HepG2 (cell line): ENCODE data around the gene MAB21L4. TPM values are rescaled to one million over a fixed set of nuclear protein-coding genes. Genes with fewer than 3 reads are reported as not detected.
A peak's percentile ranks its signal among the peaks of the same experiment; 100 is the strongest.

Source experiments
- ATAC-seq: fragments of 200-7000 bp; cut with Tn5 transposase; 3 replicates; pipeline ENCODE4 v1.9.1; 2020; ENCODE audit warnings: mild to moderate bottlenecking, moderate library complexity
- BruUV-seq: library from RNA; stranded (reverse); fragments of 400-500 nt; replicated peaks from 2 replicates; lab custom pipeline; 2021; lab: Mats Ljungman, UMichigan
- CTCF ChIA-PET: fragments of 300-600 bp; formaldehyde crosslinking; extraction: SDS; loops from one replicate; lab custom pipeline; 2021; ENCODE audit warnings: low total read pairs, inconsistent platforms, low intra/inter-chr PET ratio; lab: Yijun Ruan, JAX
- POLR2A ChIA-PET: fragments of 350-600 bp; sonication (Branson Sonifier 250); formaldehyde crosslinking; loops from one replicate; lab custom pipeline; 2020; ENCODE audit warnings: antibody characterized with exemption, inconsistent platforms; lab: Yijun Ruan, JAX
- DNase-seq: peaks from one replicate; pipeline ENCODE4 v3.0.0-alpha.2; 2015; ENCODE audit warnings: low spot score
- FAIRE-seq: peaks from 3 replicates; lab custom pipeline; 2011; peaks lifted over from hg19 to GRCh38; lab: Jason Lieb, UNC
- H2AFZ ChIP-seq: one replicate; pipeline ENCODE4 v1.6.1; 2011; ENCODE audit warnings: low read length, inconsistent platforms
- H3K27ac ChIP-seq: fragments of 300-600 bp; 3 replicates; pipeline ENCODE4 v1.8.0; 2011; ENCODE audit warnings: mixed run types, mild to moderate bottlenecking, mixed read lengths, low read length, inconsistent platforms; ENCODE audit not compliant: insufficient read depth; ENCODE audit errors: extremely low read length
- H3K27me3 ChIP-seq, 2 experiments: fragments of 200-600 bp in 1 of 2; 2 replicates in 1 of 2; 3 replicates in 1 of 2; pipeline versions ENCODE4 v1.6.0 to v1.8.0; 2011; ENCODE audit warnings: low read length in 2 of 2, mild to moderate bottlenecking in 2 of 2, moderate library complexity in 2 of 2, inconsistent platforms in 1 of 2; ENCODE audit not compliant: insufficient read depth in 2 of 2, control insufficient read depth in 1 of 2
- H3K36me3 ChIP-seq, 2 experiments: fragments of 200-600 bp in 1 of 2; replicated peaks in 1 of 2; 2 replicates in 1 of 2; 3 replicates in 1 of 2; pipeline versions ENCODE4 v1.5.1 to v1.8.0; 2011; ENCODE audit warnings: low read length in 2 of 2, inconsistent platforms in 1 of 2; ENCODE audit not compliant: insufficient read depth in 2 of 2, control insufficient read depth in 1 of 2
- H3K4me1 ChIP-seq: 2 replicates; pipeline ENCODE4 v1.5.1; 2012; ENCODE audit warnings: low read length, inconsistent platforms; ENCODE audit not compliant: insufficient read depth
- H3K4me2 ChIP-seq: 2 replicates; pipeline ENCODE4 v1.6.0; 2011; ENCODE audit warnings: low read depth, low read length, inconsistent platforms
- H3K4me3 ChIP-seq, 3 experiments: fragments of 200-600 bp in 1 of 3; sonication (generic), shearing (Covaris generic) in 1 of 3; replicated peaks in 1 of 3; 2 replicates each; pipeline ENCODE4 v1.5.1; 2011 to 2016; ENCODE audit warnings: low read length in 3 of 3, inconsistent platforms in 2 of 3, low read depth in 2 of 3, mild to moderate bottlenecking in 2 of 3, control low read depth in 1 of 3, mixed read lengths in 1 of 3; ENCODE audit not compliant: insufficient read depth in 1 of 3
- H3K79me2 ChIP-seq: one replicate; pipeline ENCODE4 v1.6.1; 2011; ENCODE audit warnings: low read length, inconsistent platforms; ENCODE audit not compliant: insufficient read depth
- H3K9ac ChIP-seq: 2 replicates; pipeline ENCODE4 v1.6.0; 2011; ENCODE audit warnings: mild to moderate bottlenecking, low read depth, low read length, inconsistent platforms; ENCODE audit not compliant: insufficient read depth
- H3K9me3 ChIP-seq: 2 replicates; pipeline ENCODE4 v1.5.1; 2012; ENCODE audit warnings: mild to moderate bottlenecking, low read length
- H4K20me1 ChIP-seq: 2 replicates; pipeline ENCODE4 v1.6.0; 2011; ENCODE audit warnings: inconsistent platforms, mild to moderate bottlenecking, low read length, moderate library complexity; ENCODE audit not compliant: insufficient read depth
- CAMTA2 ChIP-seq: sonication (generic); formaldehyde crosslinking; IDR thresholded peaks from 2 replicates; pipeline ENCODE4 v1.4.0; 2020; ENCODE audit warnings: mild to moderate bottlenecking, missing genetic modification reagents, borderline replicate concordance
- CREB1 ChIP-seq, 2 experiments: fragments of 450-650 bp in 1 of 2; IDR thresholded peaks; 2 replicates each; pipeline ENCODE4 v1.6.1; 2016 to 2017; ENCODE audit warnings: control low read depth in 1 of 2, mild to moderate bottlenecking in 1 of 2, missing compliant biosample characterization in 1 of 2, missing genetic modification characterization in 1 of 2
- HMGA1 ChIP-seq: sonication (generic); formaldehyde crosslinking; conservative IDR thresholded peaks from 2 replicates; pipeline ENCODE4 v1.4.0; 2020; ENCODE audit warnings: missing genetic modification reagents
- JARID2 ChIP-seq: sonication (generic); formaldehyde crosslinking; IDR thresholded peaks from 2 replicates; pipeline ENCODE4 v1.8.1; 2023; ENCODE audit warnings: missing genetic modification reagents, inconsistent platforms; ENCODE audit not compliant: insufficient replicate concordance
- KMT2B ChIP-seq: IDR thresholded peaks from 2 replicates; pipeline ENCODE4 v1.6.1; 2016; ENCODE audit warnings: missing genetic modification reagents, missing compliant biosample characterization
- LCORL ChIP-seq, 2 experiments: fragments of 450-650 bp in 1 of 2; sonication (generic) in 1 of 2; formaldehyde crosslinking in 1 of 2; IDR thresholded peaks; 2 replicates each; pipeline versions ENCODE4 v1.5.0 to v1.6.1; 2017 to 2020; ENCODE audit warnings: antibody characterized with exemption in 1 of 2, missing genetic modification reagents in 1 of 2
- MBNL3 ChIP-seq: fragments of 250-450 bp; sonication (Bioruptor Pico); conservative IDR thresholded peaks from 2 replicates; pipeline ENCODE4 v1.8.0; 2022; ENCODE audit warnings: mild to moderate bottlenecking, inconsistent platforms
- NCOA5 ChIP-seq: sonication (generic); formaldehyde crosslinking; IDR thresholded peaks from 2 replicates; pipeline ENCODE4 v1.4.0; 2020; ENCODE audit warnings: missing genetic modification reagents
- PTBP1 ChIP-seq: fragments of 200-400 bp; formaldehyde crosslinking; IDR thresholded peaks from 2 replicates; pipeline ENCODE4 v1.6.1; 2018; ENCODE audit warnings: low read length, low read depth; ENCODE audit not compliant: poor library complexity, severe bottlenecking
- SP5 ChIP-seq: IDR thresholded peaks from 2 replicates; pipeline ENCODE4 v1.6.1; 2016; ENCODE audit warnings: low read depth, borderline replicate concordance
- TBL1XR1 ChIP-seq: fragments of 150-350 bp; IDR thresholded peaks from 2 replicates; pipeline ENCODE4 v1.6.1; 2014; ENCODE audit warnings: borderline replicate concordance, low read length; ENCODE audit not compliant: partially characterized antibody
- ZNF615 ChIP-seq: sonication (generic); formaldehyde crosslinking; IDR thresholded peaks from 2 replicates; pipeline ENCODE4 v1.5.0; 2020; ENCODE audit warnings: mild to moderate bottlenecking, missing genetic modification reagents, borderline replicate concordance
- ZNF768 ChIP-seq: sonication (generic); formaldehyde crosslinking; IDR thresholded peaks from 2 replicates; pipeline ENCODE4 v1.4.0; 2020; ENCODE audit warnings: missing genetic modification reagents
- ZSCAN21 ChIP-seq: sonication (generic); formaldehyde crosslinking; IDR thresholded peaks from 2 replicates; pipeline ENCODE4 v1.8.0; 2022; ENCODE audit warnings: mild to moderate bottlenecking, missing genetic modification reagents, moderate library complexity, borderline replicate concordance
- WGBS: methylation state at CpG from one replicate; pipeline ENCODE4 v1.1.6; 2017; ENCODE audit warnings: low lambda C conversion rate; 5-methylcytosine and 5-hydroxymethylcytosine counted together
- in situ Hi-C: cut with HindIII; loops from 2 replicates; pipeline ENCODE4 v1.10.0; 2017; ENCODE audit warnings: low pct_unique_long_range_greater_than_20kb; ENCODE audit not compliant: extremely low pct_ligation_motif_present
- intact Hi-C: fragments of 100-400 bp; cut with micrococcal nuclease; formaldehyde crosslinking; loops from one replicate; pipeline ENCODE4 v1.10.0; 2022; ENCODE audit not compliant: unreplicated experiment
- polyA plus RNA-seq, 8 experiments: library from polyadenylated mRNA; depleted of rRNA in 3 of 8; stranded (reverse) in 7 of 8; unstranded in 1 of 8; fragments of >200 nt; fragmentation: Illumina TruSeq in 4 of 8; extraction: Trizol in 4 of 8; gene quantifications; 2 replicates each; pipeline versions ENCODE4 v1.2.1 to v1.2.3, GENCODE V29; 2011 to 2016; ENCODE audit warnings: low read depth in 4 of 8, missing spikeins in 1 of 8, mixed read lengths in 1 of 8; ENCODE audit not compliant: insufficient read depth in 1 of 8
- total RNA-seq, 5 experiments: library from RNA; depleted of rRNA; stranded (reverse); fragments of >200 nt; fragmentation: Illumina TruSeq; extraction: Trizol; gene quantifications; 2 replicates each; pipeline ENCODE4 v1.2.3, GENCODE V29; 2016; ENCODE audit warnings: low read depth in 1 of 5
- TF ChIP-seq, protein P1 (sequence below): sonication (generic); formaldehyde crosslinking; IDR thresholded peaks from 2 replicates; pipeline ENCODE4 v1.4.0; 2020; ENCODE audit warnings: missing genetic modification reagents, mild to moderate bottlenecking, borderline replicate concordance
- TF ChIP-seq, protein P2 (sequence below): sonication (generic); formaldehyde crosslinking; IDR thresholded peaks from 2 replicates; pipeline ENCODE4 v1.4.0; 2020; ENCODE audit warnings: mild to moderate bottlenecking, missing genetic modification reagents
- TF ChIP-seq, protein P3 (sequence below): fragments of 450-650 bp; IDR thresholded peaks from 2 replicates; pipeline ENCODE4 v1.6.1; 2017
- TF ChIP-seq, protein P4 (sequence below): sonication (generic); formaldehyde crosslinking; IDR thresholded peaks from 2 replicates; pipeline ENCODE4 v1.4.0; 2020; ENCODE audit warnings: missing genetic modification reagents

Gene MAB21L4
- total and polyA plus RNA-seq, 2 of the 13 experiments (the other 11 are each of a cell fraction or from before 2014, with no cell fraction given) = 3.0 to 14.0 TPM

DNA sequence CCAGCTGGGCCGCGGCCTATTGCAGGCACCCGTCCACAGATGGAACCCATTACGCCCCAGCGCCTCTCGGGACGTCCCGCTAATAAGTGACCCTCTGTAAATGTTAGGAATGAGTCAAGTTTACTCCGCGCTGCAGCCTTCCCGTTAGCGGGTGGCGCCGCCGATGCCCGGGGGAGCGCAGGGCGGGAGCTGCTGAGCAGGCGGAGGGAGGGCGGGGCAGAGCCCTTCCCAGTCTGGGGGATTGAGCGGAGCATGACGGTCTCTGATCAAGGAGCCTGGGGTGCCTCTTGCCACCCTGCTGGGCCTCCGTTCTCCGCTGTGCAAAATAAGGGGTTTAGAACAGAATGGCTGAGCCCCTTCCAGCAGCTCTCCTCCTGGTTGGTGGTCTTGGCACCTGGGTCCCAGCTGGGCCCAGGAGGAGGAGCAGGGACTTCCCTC is 20.6 kb upstream of the MAB21L4 start:
- no peaks in the 10 kb centered on the region for H3K9me3 ChIP-seq
- FAIRE-seq = no peak
- TF ChIP-seq HMGA1 (no peak), NCOA5 (CRISPR knock-in tag) (no peak), LCORL (IDR thresholded peaks at IDR 0.05) (no peak), LCORL (CRISPR knock-in tag; IDR thresholded peaks at IDR 0.05) (no peak), MBNL3 (no peak), ZNF615 (no peak), PTBP1 (no peak), JARID2 (no peak), ZNF768 (CRISPR knock-in tag) (peak; percentile 51; the same call in 1 of the 2 replicates), CAMTA2 (no peak), CREB1 (IDR thresholded peaks at IDR 0.05) (no peak), CREB1 (CRISPR knock-in tag; IDR thresholded peaks at IDR 0.05) (no peak), TBL1XR1 (no peak), SP5 (CRISPR knock-in tag) (peak; percentile 32; the same call in 1 of the 2 replicates), ZSCAN21 (CRISPR knock-in tag) (0 out of 2 replicates have a peak, but pooled peaks have one; percentile 37), KMT2B (CRISPR knock-in tag) (no peak)
- TF ChIP-seq, protein P1, sequence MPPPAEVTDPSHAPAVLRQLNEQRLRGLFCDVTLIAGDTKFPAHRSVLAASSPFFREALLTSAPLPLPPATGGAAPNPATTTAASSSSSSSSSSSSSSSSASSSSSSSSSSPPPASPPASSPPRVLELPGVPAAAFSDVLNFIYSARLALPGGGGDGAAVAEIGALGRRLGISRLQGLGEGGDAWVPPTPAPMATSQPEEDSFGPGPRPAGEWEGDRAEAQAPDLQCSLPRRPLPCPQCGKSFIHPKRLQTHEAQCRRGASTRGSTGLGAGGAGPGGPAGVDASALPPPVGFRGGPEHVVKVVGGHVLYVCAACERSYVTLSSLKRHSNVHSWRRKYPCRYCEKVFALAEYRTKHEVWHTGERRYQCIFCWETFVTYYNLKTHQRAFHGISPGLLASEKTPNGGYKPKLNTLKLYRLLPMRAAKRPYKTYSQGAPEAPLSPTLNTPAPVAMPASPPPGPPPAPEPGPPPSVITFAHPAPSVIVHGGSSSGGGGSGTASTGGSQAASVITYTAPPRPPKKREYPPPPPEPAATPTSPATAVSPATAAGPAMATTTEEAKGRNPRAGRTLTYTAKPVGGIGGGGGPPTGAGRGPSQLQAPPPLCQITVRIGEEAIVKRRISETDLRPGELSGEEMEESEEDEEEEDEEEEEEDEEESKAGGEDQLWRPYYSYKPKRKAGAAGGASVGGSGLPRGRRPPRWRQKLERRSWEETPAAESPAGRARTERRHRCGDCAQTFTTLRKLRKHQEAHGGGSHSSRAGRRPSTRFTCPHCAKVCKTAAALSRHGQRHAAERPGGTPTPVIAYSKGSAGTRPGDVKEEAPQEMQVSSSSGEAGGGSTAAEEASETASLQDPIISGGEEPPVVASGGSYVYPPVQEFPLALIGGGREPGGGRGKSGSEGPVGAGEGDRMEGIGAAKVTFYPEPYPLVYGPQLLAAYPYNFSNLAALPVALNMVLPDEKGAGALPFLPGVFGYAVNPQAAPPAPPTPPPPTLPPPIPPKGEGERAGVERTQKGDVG (CRISPR knock-in tag) = no peak
- TF ChIP-seq, protein P2, sequence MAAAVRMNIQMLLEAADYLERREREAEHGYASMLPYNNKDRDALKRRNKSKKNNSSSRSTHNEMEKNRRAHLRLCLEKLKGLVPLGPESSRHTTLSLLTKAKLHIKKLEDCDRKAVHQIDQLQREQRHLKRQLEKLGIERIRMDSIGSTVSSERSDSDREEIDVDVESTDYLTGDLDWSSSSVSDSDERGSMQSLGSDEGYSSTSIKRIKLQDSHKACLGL (CRISPR knock-in tag) = no peak
- TF ChIP-seq, protein P3, sequence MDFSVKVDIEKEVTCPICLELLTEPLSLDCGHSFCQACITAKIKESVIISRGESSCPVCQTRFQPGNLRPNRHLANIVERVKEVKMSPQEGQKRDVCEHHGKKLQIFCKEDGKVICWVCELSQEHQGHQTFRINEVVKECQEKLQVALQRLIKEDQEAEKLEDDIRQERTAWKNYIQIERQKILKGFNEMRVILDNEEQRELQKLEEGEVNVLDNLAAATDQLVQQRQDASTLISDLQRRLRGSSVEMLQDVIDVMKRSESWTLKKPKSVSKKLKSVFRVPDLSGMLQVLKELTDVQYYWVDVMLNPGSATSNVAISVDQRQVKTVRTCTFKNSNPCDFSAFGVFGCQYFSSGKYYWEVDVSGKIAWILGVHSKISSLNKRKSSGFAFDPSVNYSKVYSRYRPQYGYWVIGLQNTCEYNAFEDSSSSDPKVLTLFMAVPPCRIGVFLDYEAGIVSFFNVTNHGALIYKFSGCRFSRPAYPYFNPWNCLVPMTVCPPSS = no peak
- TF ChIP-seq, protein P4, sequence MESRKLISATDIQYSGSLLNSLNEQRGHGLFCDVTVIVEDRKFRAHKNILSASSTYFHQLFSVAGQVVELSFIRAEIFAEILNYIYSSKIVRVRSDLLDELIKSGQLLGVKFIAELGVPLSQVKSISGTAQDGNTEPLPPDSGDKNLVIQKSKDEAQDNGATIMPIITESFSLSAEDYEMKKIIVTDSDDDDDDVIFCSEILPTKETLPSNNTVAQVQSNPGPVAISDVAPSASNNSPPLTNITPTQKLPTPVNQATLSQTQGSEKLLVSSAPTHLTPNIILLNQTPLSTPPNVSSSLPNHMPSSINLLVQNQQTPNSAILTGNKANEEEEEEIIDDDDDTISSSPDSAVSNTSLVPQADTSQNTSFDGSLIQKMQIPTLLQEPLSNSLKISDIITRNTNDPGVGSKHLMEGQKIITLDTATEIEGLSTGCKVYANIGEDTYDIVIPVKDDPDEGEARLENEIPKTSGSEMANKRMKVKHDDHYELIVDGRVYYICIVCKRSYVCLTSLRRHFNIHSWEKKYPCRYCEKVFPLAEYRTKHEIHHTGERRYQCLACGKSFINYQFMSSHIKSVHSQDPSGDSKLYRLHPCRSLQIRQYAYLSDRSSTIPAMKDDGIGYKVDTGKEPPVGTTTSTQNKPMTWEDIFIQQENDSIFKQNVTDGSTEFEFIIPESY (CRISPR knock-in tag) = peak; percentile 74

More for the DNA sequence above, 20.6 kb upstream of the MAB21L4 start:
- Histone ChIP-seq H3K27me3 (peaks cover 18 to 77% of the 10 kb centered on the region in 2 experiments; a peak in 4 of 5 replicates), H3K4me3 (peak overlapping the region in 1 of 3 experiments; percentile 6; a peak in 1 of 6 replicates), H3K79me2 (no peaks in the 10 kb centered on the region), H3K36me3 (no peaks in the 10 kb centered on the region), H2AFZ (no peak overlapping the region), H3K4me2 (peak overlapping the region; percentile 5; the same call in 1 of the 2 replicates), H4K20me1 (no peaks in the 10 kb centered on the region), H3K4me1 (peaks cover 40% of the 10 kb centered on the region), H3K9ac (no peak overlapping the region), H3K27ac (no peak overlapping the region)
- BruUV-seq = no TSS peak
- CTCF ChIA-PET = no interaction called here
- in situ Hi-C loops (loop anchor here (5.0 kb wide), 1 partner anchor 71 kb away; no protein-coding TSS in a partner anchor), intact Hi-C loops (no loop called here)
- 43% methylated on average over 19 of the region's 24 CpGs for WGBS
- ATAC-seq (no peak), DNase-seq (no peak)
- POLR2A ChIA-PET = no interaction called here
